IPS-18c (cell line): Measurements from ENCODE around the gene NADK.

Experiments
- H3K4me3 ChIP-seq: 2 replicates; pipeline ENCODE4 v1.7.0; 2013; ENCODE audit warnings: low read depth, mild to moderate bottlenecking, low read length, moderate library complexity; ENCODE audit not compliant: insufficient read depth
- H3K9me3 ChIP-seq: one replicate; pipeline ENCODE4 v1.6.1; 2013; ENCODE audit warnings: mild to moderate bottlenecking, low read length, moderate library complexity; ENCODE audit not compliant: control insufficient read depth, insufficient read depth

Gene NADK

GRCh38 chr1:1777950-1778662 is at the start of gene NADK:
Gene NADK (minus strand): TSS chr1:1778470. CDS start chr1:1765406, 13,064 bp downstream.
- Histone ChIP-seq H3K4me3 (peak within 1 kb of the TSS; percentile 91), H3K9me3 (no peaks in the 10 kb centered on the region)

GRCh38 chr1:1827089-1827848 is 49.0 kb upstream of the NADK start:
- no peak overlapping the region for H3K4me3 ChIP-seq
- H3K9me3 ChIP-seq, result peaks cover 2% of the 10 kb centered on the region

- Histone ChIP-seq H3K4me3 (no peak overlapping the region), H3K9me3 (peaks cover 2% of the 10 kb centered on the region)
These were observed 48.3 kb upstream of the NADK start for GRCh38 chr1:1826356-1827088.

- Histone ChIP-seq H3K4me3 (no peak overlapping the region), H3K9me3 (peaks cover 2% of the 10 kb centered on the region)
These were observed 46.9 kb upstream of the NADK start for GRCh38 chr1:1825217-1825616.

GRCh38 chr1:1819762-1820161 is 41.5 kb upstream of the NADK start:
- Histone ChIP-seq H3K9me3 (no peaks in the 10 kb centered on the region), H3K4me3 (no peak overlapping the region)

- no peak overlapping the region for H3K4me3 ChIP-seq
- peaks cover 2% of the 10 kb centered on the region for H3K9me3 ChIP-seq
These were observed 39.0 kb upstream of the NADK start for GRCh38 chr1:1817221-1817620.

- H3K9me3 ChIP-seq, result peaks cover 2% of the 10 kb centered on the region
- no peak overlapping the region for H3K4me3 ChIP-seq
These were observed 37.5 kb upstream of the NADK start for GRCh38 chr1:1815606-1816281.

- Histone ChIP-seq H3K9me3 (peaks cover 2% of the 10 kb centered on the region), H3K4me3 (no peak overlapping the region)
These were observed 31.2 kb upstream of the NADK start for GRCh38 chr1:1809489-1809888.

- H3K9me3 ChIP-seq, result no peaks in the 10 kb centered on the region
- no peak overlapping the region for H3K4me3 ChIP-seq
These were observed 29.9 kb upstream of the NADK start for GRCh38 chr1:1808206-1808605.

GRCh38 chr1:1806890-1807289 is 28.6 kb upstream of the NADK start:
- no peak overlapping the region for H3K4me3 ChIP-seq
- H3K9me3 ChIP-seq, result no peaks in the 10 kb centered on the region

- no peak overlapping the region for H3K4me3 ChIP-seq
- H3K9me3 ChIP-seq, result no peaks in the 10 kb centered on the region
These were observed 26.0 kb upstream of the NADK start for GRCh38 chr1:1804301-1804700.

GRCh38 chr1:1802871-1803270 is 24.6 kb upstream of the NADK start:
- Histone ChIP-seq H3K4me3 (no peak overlapping the region), H3K9me3 (no peaks in the 10 kb centered on the region)

GRCh38 chr1:1799716-1800115 is 21.4 kb upstream of the NADK start:
- Histone ChIP-seq H3K4me3 (no peak overlapping the region), H3K9me3 (no peaks in the 10 kb centered on the region)

- Histone ChIP-seq H3K9me3 (no peaks in the 10 kb centered on the region), H3K4me3 (no peak overlapping the region)
These were observed 19.6 kb upstream of the NADK start for GRCh38 chr1:1797731-1798341.

- Histone ChIP-seq H3K9me3 (no peaks in the 10 kb centered on the region), H3K4me3 (no peak overlapping the region)
These were observed 18.2 kb upstream of the NADK start for GRCh38 chr1:1796466-1796865.

- no peak overlapping the region for H3K4me3 ChIP-seq
- no peaks in the 10 kb centered on the region for H3K9me3 ChIP-seq
These were observed 16.7 kb upstream of the NADK start for GRCh38 chr1:1794999-1795398.
